Measurements from ENCODE around the gene OR2W3.

OR2W3 gene

DNA sequence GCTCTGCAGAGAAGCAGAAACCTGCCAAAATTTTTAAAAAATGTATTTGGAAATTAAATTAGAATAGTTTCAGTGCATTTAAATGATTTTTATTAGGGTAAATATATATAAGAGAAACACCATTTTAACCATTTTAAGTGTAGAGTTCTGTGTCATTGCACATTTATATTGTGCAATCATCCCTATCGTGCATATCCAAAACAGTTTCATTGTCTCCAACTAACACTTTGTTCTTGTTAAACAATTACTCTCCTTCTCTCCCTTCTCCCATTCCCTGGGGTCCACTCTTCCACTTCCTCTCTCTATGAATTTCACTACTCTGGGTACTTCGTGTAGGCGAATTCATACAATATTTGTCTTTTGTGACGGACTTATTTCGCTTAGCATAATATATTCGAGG lies 47.2 kb downstream of the OR2W3 start:
- H3K4me2 ChIP-seq (ENCODE audit: low read depth, low read length): no peak overlapping the region
- no peaks in the 10 kb centered on the region for H3K9me3 ChIP-seq (replicated peaks; ENCODE audit: insufficient read depth, low read length)
- H3K9ac ChIP-seq (ENCODE audit: low read length): no peak overlapping the region
- TF ChIP-seq EZH2phosphoT487 (IDR thresholded peaks at IDR 0.05; ENCODE audit: low read length) (no peak), EZH2 (optimal IDR thresholded peaks at IDR 0.05; ENCODE audit: low read depth, low read length) (no peak)
- TF ChIP-seq, protein P1, sequence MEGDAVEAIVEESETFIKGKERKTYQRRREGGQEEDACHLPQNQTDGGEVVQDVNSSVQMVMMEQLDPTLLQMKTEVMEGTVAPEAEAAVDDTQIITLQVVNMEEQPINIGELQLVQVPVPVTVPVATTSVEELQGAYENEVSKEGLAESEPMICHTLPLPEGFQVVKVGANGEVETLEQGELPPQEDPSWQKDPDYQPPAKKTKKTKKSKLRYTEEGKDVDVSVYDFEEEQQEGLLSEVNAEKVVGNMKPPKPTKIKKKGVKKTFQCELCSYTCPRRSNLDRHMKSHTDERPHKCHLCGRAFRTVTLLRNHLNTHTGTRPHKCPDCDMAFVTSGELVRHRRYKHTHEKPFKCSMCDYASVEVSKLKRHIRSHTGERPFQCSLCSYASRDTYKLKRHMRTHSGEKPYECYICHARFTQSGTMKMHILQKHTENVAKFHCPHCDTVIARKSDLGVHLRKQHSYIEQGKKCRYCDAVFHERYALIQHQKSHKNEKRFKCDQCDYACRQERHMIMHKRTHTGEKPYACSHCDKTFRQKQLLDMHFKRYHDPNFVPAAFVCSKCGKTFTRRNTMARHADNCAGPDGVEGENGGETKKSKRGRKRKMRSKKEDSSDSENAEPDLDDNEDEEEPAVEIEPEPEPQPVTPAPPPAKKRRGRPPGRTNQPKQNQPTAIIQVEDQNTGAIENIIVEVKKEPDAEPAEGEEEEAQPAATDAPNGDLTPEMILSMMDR (IDR thresholded peaks at IDR 0.05; ENCODE audit: low read length): no peak
- no peaks in the 10 kb centered on the region for H3K27me3 ChIP-seq (replicated peaks; ENCODE audit: insufficient read depth, low read length)
- H3K27ac ChIP-seq (ENCODE audit: low read length): no peak overlapping the region
- no peaks in the 10 kb centered on the region for H3K79me2 ChIP-seq (ENCODE audit: low read length)
- H3K4me1 ChIP-seq (ENCODE audit: low read length): no peaks in the 10 kb centered on the region
- no peaks in the 10 kb centered on the region for H3K9me2 ChIP-seq (replicated peaks; ENCODE audit: insufficient read depth, low read length)
- H3F3A ChIP-seq (ENCODE audit: insufficient read depth, low read length): no peaks in the 10 kb centered on the region
- no peak overlapping the region for H3K4me3 ChIP-seq (ENCODE audit: low read length)
- no peak for DNase-seq
- no peaks in the 10 kb centered on the region for H4K20me1 ChIP-seq (ENCODE audit: insufficient read depth, low read length)
- no peaks in the 10 kb centered on the region for H3K36me3 ChIP-seq (replicated peaks; ENCODE audit: insufficient read depth, low read length)
- no peak overlapping the region for H2AFZ ChIP-seq (ENCODE audit: low read length)
